ENCODE data around the gene FUT8.

Gene FUT8

GRCh38 chr14:65594153-65594881 lies 181.8 kb downstream of the FUT8 start:
- TF ChIP-seq CTCF (IDR thresholded peaks at IDR 0.05; ENCODE audit: low read depth, low read length, missing control alignments): no peak
- no peak for DNase-seq (ENCODE audit: low read depth)
- H3K4me3 ChIP-seq (ENCODE audit: low read depth, low read length): no peak overlapping the region

- no peak for TF ChIP-seq CTCF (IDR thresholded peaks at IDR 0.05; ENCODE audit: low read depth, low read length, missing control alignments)
These were observed 182.3 kb downstream of the FUT8 start for GRCh38 chr14:65594882-65595237.

GRCh38 chr14:65599375-65599774 lies 186.8 kb downstream of the FUT8 start:
- no peak for TF ChIP-seq CTCF (IDR thresholded peaks at IDR 0.05; ENCODE audit: low read depth, low read length, missing control alignments)
- no peak overlapping the region for H3K4me3 ChIP-seq (ENCODE audit: low read depth, low read length)
- DNase-seq (ENCODE audit: low read depth): no peak

More at GRCh38 chr14:65594882-65595237, 182.3 kb downstream of the FUT8 start:
- no peak for DNase-seq (ENCODE audit: low read depth)
- H3K4me3 ChIP-seq (ENCODE audit: low read depth, low read length): no peak overlapping the region

- TF ChIP-seq CTCF (IDR thresholded peaks at IDR 0.05; ENCODE audit: low read depth, low read length, missing control alignments): no peak
- H3K4me3 ChIP-seq (ENCODE audit: low read depth, low read length): no peak overlapping the region
- no peak for DNase-seq (ENCODE audit: low read depth)
These were observed 188.2 kb downstream of the FUT8 start for GRCh38 chr14:65600742-65601141.

- no peak for TF ChIP-seq CTCF (IDR thresholded peaks at IDR 0.05; ENCODE audit: low read depth, low read length, missing control alignments)
- no peak overlapping the region for H3K4me3 ChIP-seq (ENCODE audit: low read depth, low read length)
- DNase-seq (ENCODE audit: low read depth): no peak
These were observed 192.0 kb downstream of the FUT8 start for GRCh38 chr14:65604535-65604934.

- no peak for TF ChIP-seq CTCF (IDR thresholded peaks at IDR 0.05; ENCODE audit: low read depth, low read length, missing control alignments)
- no peak overlapping the region for H3K4me3 ChIP-seq (ENCODE audit: low read depth, low read length)
- DNase-seq (ENCODE audit: low read depth): no peak
These were observed 192.4 kb downstream of the FUT8 start for GRCh38 chr14:65604936-65605335.

GRCh38 chr14:65606460-65606859 lies 193.9 kb downstream of the FUT8 start:
- no peak overlapping the region for H3K4me3 ChIP-seq (ENCODE audit: low read depth, low read length)
- TF ChIP-seq CTCF (IDR thresholded peaks at IDR 0.05; ENCODE audit: low read depth, low read length, missing control alignments): no peak
- DNase-seq (ENCODE audit: low read depth): no peak

Measured in GM12864 (cell line).